AG04450 (cell line): Measurements from ENCODE around the gene ARNT2. TPM values are rescaled to one million over a fixed set of nuclear protein-coding genes. Genes with fewer than 3 reads are reported as not detected.

Experiments used
- CTCF ChIA-PET: fragments of 300-600, 350-600 bp; formaldehyde crosslinking; extraction: SDS; loops from one replicate; lab custom pipeline; 2022; ENCODE audit warnings: antibody characterized with exemption, inconsistent platforms; lab: Charles Lee
- POLR2A ChIA-PET: fragments of 350-600 bp; formaldehyde crosslinking; extraction: SDS; loops from one replicate; lab custom pipeline; 2021; ENCODE audit warnings: antibody characterized with exemption, inconsistent platforms; lab: Yijun Ruan, JAX
- DNase-seq: peaks from one replicate; pipeline ENCODE4 v3.0.0-alpha.2; 2011; ENCODE audit warnings: low read depth, low spot score
- H3K27ac ChIP-seq: one replicate; pipeline ENCODE4 v1.5.1; 2012; ENCODE audit warnings: low read depth, low read length, control low read depth
- H3K27me3 ChIP-seq: one replicate; pipeline ENCODE4 v1.6.0; 2012; ENCODE audit warnings: low read length; ENCODE audit not compliant: control insufficient read depth, insufficient read depth
- H3K4me3 ChIP-seq: 2 replicates; pipeline ENCODE4 v1.5.1; 2011; ENCODE audit warnings: mild to moderate bottlenecking, low read depth, low read length, control low read depth
- H3K9me3 ChIP-seq: 2 replicates; pipeline ENCODE4 v1.5.1; 2012; ENCODE audit warnings: low read length; ENCODE audit not compliant: control insufficient read depth, insufficient read depth
- CTCF ChIP-seq: IDR thresholded peaks from 2 replicates; pipeline ENCODE4 v1.5.1; 2011; ENCODE audit warnings: low read depth, low read length, control low read depth, inconsistent platforms
- polyA plus RNA-seq: library from polyadenylated mRNA; depleted of rRNA; stranded (reverse); fragments of >200 nt; gene quantifications from 2 replicates; pipeline ENCODE4 v1.2.3, GENCODE V29; 2011

Gene ARNT2
- polyA plus RNA-seq, 1 experiment: 36.8 TPM

- H3K4me3 ChIP-seq: no peak overlapping the region
- CTCF ChIA-PET: no interaction called here
- H3K27ac ChIP-seq: no peak overlapping the region
- TF ChIP-seq CTCF: no peak
- POLR2A ChIA-PET: no interaction called here
- no peaks in the 10 kb centered on the region for H3K27me3 ChIP-seq
- no peak for DNase-seq
- H3K9me3 ChIP-seq: no peaks in the 10 kb centered on the region
These were observed 87.1 kb downstream of the ARNT2 start for GRCh38 chr15:80491163-80491847.

- ChIA-PET POLR2A (no interaction called here), CTCF (interaction anchor here (0.6 kb wide), 1 partner anchor 1637 kb away, joined by 3 read pairs; no protein-coding TSS in a partner anchor)
- DNase-seq: no peak
- no peak overlapping the region for H3K4me3 ChIP-seq
- no peak for TF ChIP-seq CTCF
- H3K27ac ChIP-seq: no peak overlapping the region
- H3K27me3 ChIP-seq: no peaks in the 10 kb centered on the region
- H3K9me3 ChIP-seq: no peaks in the 10 kb centered on the region
These were observed 88.2 kb downstream of the ARNT2 start for GRCh38 chr15:80492409-80492808.

GRCh38 chr15:80492874-80493273, 88.7 kb downstream of the ARNT2 start:
- no peak for DNase-seq
- no peak for TF ChIP-seq CTCF
- no peak overlapping the region for H3K4me3 ChIP-seq
- no peak overlapping the region for H3K27ac ChIP-seq
- POLR2A ChIA-PET: interaction anchor here (0.8 kb wide), 1 partner anchor 12 kb away, joined by 3 read pairs; no protein-coding TSS in a partner anchor
- CTCF ChIA-PET: interaction anchor here (1.8 kb wide), 1 partner anchor 37 kb away, joined by 5 read pairs; no protein-coding TSS in a partner anchor
- no peaks in the 10 kb centered on the region for H3K27me3 ChIP-seq
- no peaks in the 10 kb centered on the region for H3K9me3 ChIP-seq

- H3K9me3 ChIP-seq: no peaks in the 10 kb centered on the region
- TF ChIP-seq CTCF: no peak
- H3K4me3 ChIP-seq: no peak overlapping the region
- ChIA-PET POLR2A (interaction anchor here (1.5 kb wide), 1 partner anchor 13 kb away, joined by 3 read pairs; no protein-coding TSS in a partner anchor), CTCF (interaction anchor here (1.8 kb wide), 1 partner anchor 38 kb away, joined by 5 read pairs; no protein-coding TSS in a partner anchor)
- no peaks in the 10 kb centered on the region for H3K27me3 ChIP-seq
- DNase-seq: no peak
- H3K27ac ChIP-seq: peak overlapping the region; percentile 96
These were observed 90.2 kb downstream of the ARNT2 start for GRCh38 chr15:80494351-80494751.

GRCh38 chr15:80494756-80495155, 90.6 kb downstream of the ARNT2 start:
- Histone ChIP-seq H3K4me3 (no peak overlapping the region), H3K27ac (peak overlapping the region; percentile 96), H3K9me3 (no peaks in the 10 kb centered on the region), H3K27me3 (no peaks in the 10 kb centered on the region)
- TF ChIP-seq CTCF: no peak
- DNase-seq: no peak
- CTCF ChIA-PET: interaction anchor here (1.4 to 1.8 kb wide), 2 partner anchors 39 to 73 kb away, joined by 5 read pairs; no protein-coding TSS in a partner anchor
- POLR2A ChIA-PET: interaction anchor here (1.5 kb wide), 1 partner anchor 12 kb away, joined by 3 read pairs; no protein-coding TSS in a partner anchor
